Measurements from ENCODE around the gene BASP1.

DNA sequence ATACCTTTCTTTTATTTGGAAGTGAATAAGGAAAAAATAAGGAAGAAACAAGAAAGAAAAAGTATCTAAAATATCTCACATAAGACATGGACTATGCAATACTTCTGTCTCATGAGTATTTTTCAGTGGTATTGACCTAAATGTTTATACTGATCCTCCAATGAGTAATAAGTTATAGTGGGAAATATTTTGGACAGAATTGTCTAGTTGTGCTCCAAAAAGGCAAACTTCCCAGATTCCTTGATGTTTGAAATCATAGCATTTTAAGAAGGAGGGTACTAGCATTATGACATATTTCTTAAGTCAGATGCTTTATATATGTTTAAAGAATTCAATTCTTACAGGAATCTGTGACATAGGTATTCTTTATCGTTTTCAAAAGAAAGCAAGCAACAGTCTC, 34.5 kb upstream of the BASP1 start:
- TF ChIP-seq, protein P1, sequence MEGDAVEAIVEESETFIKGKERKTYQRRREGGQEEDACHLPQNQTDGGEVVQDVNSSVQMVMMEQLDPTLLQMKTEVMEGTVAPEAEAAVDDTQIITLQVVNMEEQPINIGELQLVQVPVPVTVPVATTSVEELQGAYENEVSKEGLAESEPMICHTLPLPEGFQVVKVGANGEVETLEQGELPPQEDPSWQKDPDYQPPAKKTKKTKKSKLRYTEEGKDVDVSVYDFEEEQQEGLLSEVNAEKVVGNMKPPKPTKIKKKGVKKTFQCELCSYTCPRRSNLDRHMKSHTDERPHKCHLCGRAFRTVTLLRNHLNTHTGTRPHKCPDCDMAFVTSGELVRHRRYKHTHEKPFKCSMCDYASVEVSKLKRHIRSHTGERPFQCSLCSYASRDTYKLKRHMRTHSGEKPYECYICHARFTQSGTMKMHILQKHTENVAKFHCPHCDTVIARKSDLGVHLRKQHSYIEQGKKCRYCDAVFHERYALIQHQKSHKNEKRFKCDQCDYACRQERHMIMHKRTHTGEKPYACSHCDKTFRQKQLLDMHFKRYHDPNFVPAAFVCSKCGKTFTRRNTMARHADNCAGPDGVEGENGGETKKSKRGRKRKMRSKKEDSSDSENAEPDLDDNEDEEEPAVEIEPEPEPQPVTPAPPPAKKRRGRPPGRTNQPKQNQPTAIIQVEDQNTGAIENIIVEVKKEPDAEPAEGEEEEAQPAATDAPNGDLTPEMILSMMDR (IDR thresholded peaks at IDR 0.05) = no peak
- TF ChIP-seq POLR2A (IDR thresholded peaks at IDR 0.05) = no peak
- no peak for TF ChIP-seq EP300 (IDR thresholded peaks at IDR 0.05)
- no peak for TF ChIP-seq POLR2AphosphoS5 (IDR thresholded peaks at IDR 0.05)
